H1 (cell line): ENCODE measurements around the gene NPL. TPM values are rescaled to one million over a fixed set of nuclear protein-coding genes. Genes with fewer than 3 reads are reported as not detected.

Experiments used
- CHD1 ChIP-seq: IDR thresholded peaks from 2 replicates; pipeline ENCODE4 v1.6.1; 2012; ENCODE audit warnings: low read depth, low read length, improper control_type of control experiment
- CTBP2 ChIP-seq: IDR thresholded peaks from 2 replicates; pipeline ENCODE4 v1.7.0; 2011; ENCODE audit warnings: borderline replicate concordance, mild to moderate bottlenecking, moderate library complexity, mixed read lengths, low read length; ENCODE audit not compliant: insufficient read depth, insufficient read length
- HDAC2 ChIP-seq, 2 experiments: fragments of 300-600 bp in 1 of 2; sonication (generic) in 1 of 2; IDR thresholded peaks; 2 replicates each; pipeline ENCODE4 v1.6.1; 2011 to 2012; ENCODE audit warnings: low read depth in 2 of 2, low read length in 2 of 2, mild to moderate bottlenecking in 2 of 2, moderate library complexity in 2 of 2, borderline replicate concordance in 1 of 2, inconsistent platforms in 1 of 2
- SIN3A ChIP-seq, 2 experiments: IDR thresholded peaks in 1 of 2; conservative IDR thresholded peaks in 1 of 2; 2 replicates each; pipeline ENCODE4 v1.6.1; 2011 to 2012; ENCODE audit warnings: low read length in 2 of 2, improper control_type of control experiment in 1 of 2, low read depth in 1 of 2, mild to moderate bottlenecking in 1 of 2
- SIX5 ChIP-seq: IDR thresholded peaks from 2 replicates; pipeline ENCODE4 v1.6.1; 2011; ENCODE audit warnings: mild to moderate bottlenecking, low read depth, low read length
- TCF12 ChIP-seq: IDR thresholded peaks from 2 replicates; pipeline ENCODE4 v1.6.1; 2011; ENCODE audit warnings: low read depth, mild to moderate bottlenecking, low read length
- TEAD4 ChIP-seq: IDR thresholded peaks from 2 replicates; pipeline ENCODE4 v1.6.1; 2012; ENCODE audit warnings: low read depth, low read length, inconsistent platforms, mixed read lengths
- polyA plus RNA-seq, 7 experiments: library from polyadenylated mRNA; depleted of rRNA in 3 of 7; stranded (reverse) in 5 of 7; unstranded in 2 of 7; fragments of >200 nt in 5 of 7; fragments of 200-250 nt in 2 of 7; gene quantifications; 1 replicate in 5 of 7; 2 replicates in 1 of 7; 4 replicates in 1 of 7; pipeline versions ENCODE4 v1.2.1 to v1.2.3, GENCODE V29; 2011 to 2013; ENCODE audit warnings: missing spikeins in 2 of 7, mixed read lengths in 2 of 7
- total RNA-seq: library from RNA; stranded (reverse); fragmentation: NEBNext Ultra II Directional; extraction: Animal tissue kit (Norgen Biotek cat#: 25700); gene quantifications from 2 replicates; pipeline ENCODE4 v1.2.1, GENCODE V29; 2021

NPL gene
- total and polyA plus RNA-seq, 2 of the 8 experiments (the other 6 are each of a cell fraction or from before 2014, with no cell fraction given), result 2.2 to 4.4 TPM

GRCh38 chr1:182740120-182740519 lies 49.5 kb upstream of the NPL start (continued):
- no peak for TF ChIP-seq CTBP2
- no peak for TF ChIP-seq HDAC2 (IDR thresholded peaks at IDR 0.05; ENCODE audit: borderline replicate concordance in 1 of 2, low read depth in 2 of 2, low read length in 2 of 2)
- TF ChIP-seq SIX5, result no peak
- TF ChIP-seq TCF12, result no peak
- TF ChIP-seq CHD1, result no peak
- no peak for TF ChIP-seq TEAD4
- TF ChIP-seq SIN3A (conservative IDR thresholded peaks at IDR 0.05 in 1 of 2, IDR thresholded peaks at IDR 0.05 in 1 of 2; ENCODE audit: low read depth in 1 of 2, low read length in 2 of 2), result no peak
